ENCODE results near the gene ZIC2.
"Not testable (repeated sequence)": the region's sequence is repeated elsewhere in the genome, so short reads cannot be mapped to it uniquely, and the experiment has no call there.

Gene ZIC2

GRCh38 chr13:99981735-99982035 is at the start of gene ZIC2:
Gene ZIC2, plus strand, starts transcription at chr13:99981784. Its CDS starts 281 bp downstream, at chr13:99982065.
- DNase-seq (ENCODE audit: low read depth in 2 of 2) = no peak

- no peak for DNase-seq (ENCODE audit: low read depth in 2 of 2)
Measured at GRCh38 chr13:99932912-99933311, 48.7 kb upstream of the ZIC2 start.

GRCh38 chr13:99935772-99936171 is 45.8 kb upstream of the ZIC2 start:
- DNase-seq (ENCODE audit: low read depth in 2 of 2) = no peak

- no peak for DNase-seq (ENCODE audit: low read depth in 2 of 2)
Measured at GRCh38 chr13:99938635-99939034, 42.9 kb upstream of the ZIC2 start.

- no peak for DNase-seq (ENCODE audit: low read depth in 2 of 2)
Measured at GRCh38 chr13:99941086-99941485, 40.5 kb upstream of the ZIC2 start.

- no peak for DNase-seq (ENCODE audit: low read depth in 2 of 2)
Measured at GRCh38 chr13:99941911-99942310, 39.7 kb upstream of the ZIC2 start.

GRCh38 chr13:99944102-99944501 is 37.5 kb upstream of the ZIC2 start:
- no peak for DNase-seq (ENCODE audit: low read depth in 2 of 2)

- no peak for DNase-seq (ENCODE audit: low read depth in 2 of 2)
Measured at GRCh38 chr13:99944606-99945005, 37.0 kb upstream of the ZIC2 start.

- DNase-seq (ENCODE audit: low read depth in 2 of 2) = not testable (repeated sequence)
Measured at GRCh38 chr13:99945515-99945914, 36.1 kb upstream of the ZIC2 start.

- no peak for DNase-seq (ENCODE audit: low read depth in 2 of 2)
Measured at GRCh38 chr13:99947666-99948065, 33.9 kb upstream of the ZIC2 start.

- DNase-seq (ENCODE audit: low read depth in 2 of 2) = no peak
Measured at GRCh38 chr13:99948411-99948810, 33.2 kb upstream of the ZIC2 start.

GRCh38 chr13:99948907-99949678 is 32.5 kb upstream of the ZIC2 start:
- no peak for DNase-seq (ENCODE audit: low read depth in 2 of 2)

GRCh38 chr13:99949679-99950413 is 31.7 kb upstream of the ZIC2 start:
- no peak for DNase-seq (ENCODE audit: low read depth in 2 of 2)

GRCh38 chr13:99951666-99952065 is 29.9 kb upstream of the ZIC2 start:
- DNase-seq (ENCODE audit: low read depth in 2 of 2) = not testable (repeated sequence)

- no peak for DNase-seq (ENCODE audit: low read depth in 2 of 2)
Measured at GRCh38 chr13:99953138-99953755, 28.3 kb upstream of the ZIC2 start.

GRCh38 chr13:99955107-99955746 is 26.4 kb upstream of the ZIC2 start:
- DNase-seq (ENCODE audit: low read depth in 2 of 2) = no peak

GRCh38 chr13:99955747-99956472 is 25.7 kb upstream of the ZIC2 start:
- no peak for DNase-seq (ENCODE audit: low read depth in 2 of 2)

GRCh38 chr13:99956473-99957349 is 24.9 kb upstream of the ZIC2 start:
- no peak for DNase-seq (ENCODE audit: low read depth in 2 of 2)

GRCh38 chr13:99958406-99959126 is 23.0 kb upstream of the ZIC2 start:
- no peak for DNase-seq (ENCODE audit: low read depth in 2 of 2)

- DNase-seq (ENCODE audit: low read depth in 2 of 2) = no peak
Measured at GRCh38 chr13:99959127-99959539, 22.5 kb upstream of the ZIC2 start.

Data from stimulated activated CD8-positive, alpha-beta memory T cell treated with anti-CD3 and anti-CD28 coated beads, Interleukin-15, amount 100 ng/mL, for 4 hours (primary cell).